K562 (cell line): Measurements from ENCODE around the gene HYAL1. TPM values are rescaled to one million over a fixed set of nuclear protein-coding genes. Genes with fewer than 3 reads are reported as not detected.
A peak's percentile ranks its signal among the peaks of the same experiment; 100 is the strongest.

ENCODE experiments used
- CHD2 ChIP-seq: IDR thresholded peaks from 2 replicates; pipeline ENCODE4 v1.6.1; 2011; ENCODE audit warnings: low read depth, low read length
- CTBP1 ChIP-seq: fragments of 450-650 bp; IDR thresholded peaks from 2 replicates; pipeline ENCODE4 v1.6.1; 2016; ENCODE audit warnings: borderline replicate concordance
- EP300 ChIP-seq: IDR thresholded peaks from 2 replicates; pipeline ENCODE4 v1.6.1; 2012; ENCODE audit warnings: low read length, improper control_type of control experiment
- ETS1 ChIP-seq: conservative IDR thresholded peaks from 2 replicates; pipeline ENCODE4 v1.6.1; 2011; ENCODE audit warnings: low read depth, mild to moderate bottlenecking, low read length; ENCODE audit not compliant: control insufficient read depth
- FOXP1 ChIP-seq: sonication (generic); formaldehyde crosslinking; IDR thresholded peaks from 2 replicates; pipeline ENCODE4 v1.8.0; 2022; ENCODE audit warnings: mild to moderate bottlenecking, missing genetic modification reagents
- HNRNPUL1 ChIP-seq: fragments of 200-400 bp; formaldehyde crosslinking; IDR thresholded peaks from 2 replicates; pipeline ENCODE4 v1.6.1; 2017; ENCODE audit warnings: low read length
- JUN ChIP-seq, 2 experiments: sonication (generic) in 1 of 2; formaldehyde crosslinking in 1 of 2; IDR thresholded peaks; 2 replicates each; pipeline versions ENCODE4 v1.6.1 to v1.8.0; 2012 to 2022; ENCODE audit warnings: borderline replicate concordance in 2 of 2, mild to moderate bottlenecking in 2 of 2, improper control_type of control experiment in 1 of 2, low read depth in 1 of 2, low read length in 1 of 2, missing genetic modification reagents in 1 of 2
- KDM4B ChIP-seq, 2 experiments: fragments of 450-650 bp in 1 of 2; sonication (generic) in 1 of 2; IDR thresholded peaks; 2 replicates each; pipeline ENCODE4 v1.6.1; 2016 to 2017; ENCODE audit warnings: borderline replicate concordance in 2 of 2, antibody characterized with exemption in 1 of 2, low read depth in 1 of 2, mild to moderate bottlenecking in 1 of 2
- MEF2D ChIP-seq: conservative IDR thresholded peaks from 2 replicates; pipeline ENCODE4 v1.6.1; 2016; ENCODE audit warnings: low read depth, missing genetic modification characterization, missing compliant biosample characterization
- MLLT1 ChIP-seq, 2 experiments: fragments of 450-650 bp; IDR thresholded peaks; 2 replicates each; pipeline ENCODE4 v1.6.1; 2016
- PHF20 ChIP-seq: fragments of 450-650 bp; IDR thresholded peaks from 2 replicates; pipeline ENCODE4 v1.6.1; 2018; ENCODE audit not compliant: partially characterized antibody
- PHF8 ChIP-seq: fragments of 200-600 bp; sonication (generic); IDR thresholded peaks from 2 replicates; pipeline ENCODE4 v1.6.1; 2012; ENCODE audit warnings: mixed run types, mild to moderate bottlenecking, inconsistent platforms, low read length, moderate library complexity, borderline replicate concordance
- POLR2G ChIP-seq: fragments of 200-400 bp; formaldehyde crosslinking; IDR thresholded peaks from 2 replicates; pipeline ENCODE4 v1.6.1; 2017; ENCODE audit warnings: low read depth, mild to moderate bottlenecking, antibody characterized with exemption, low read length, moderate library complexity
- RBM34 ChIP-seq: fragments of 200-400 bp; formaldehyde crosslinking; IDR thresholded peaks from 2 replicates; pipeline ENCODE4 v1.6.1; 2018; ENCODE audit warnings: low read length, borderline replicate concordance; ENCODE audit not compliant: insufficient read depth
- SIX5 ChIP-seq, 2 experiments: IDR thresholded peaks; 2 replicates each; pipeline ENCODE4 v1.6.1; 2011; ENCODE audit warnings: low read length in 2 of 2, borderline replicate concordance in 1 of 2, low read depth in 1 of 2, mild to moderate bottlenecking in 1 of 2, moderate library complexity in 1 of 2; ENCODE audit not compliant: insufficient read depth in 1 of 2
- ZFX ChIP-seq: sonication (generic); formaldehyde crosslinking; IDR thresholded peaks from 2 replicates; pipeline ENCODE4 v1.8.0; 2022; ENCODE audit warnings: mild to moderate bottlenecking, missing genetic modification reagents, moderate library complexity
- ZNF197 ChIP-seq: fragments of 200-800 bp; sonication (Bioruptor generic); IDR thresholded peaks from 2 replicates; pipeline ENCODE4 v1.6.1; 2016; ENCODE audit warnings: low read depth, missing genetic modification characterization, missing compliant biosample characterization
- ZNF436 ChIP-seq: fragments of 250-450, 450-650 bp; sonication (Bioruptor Pico); formaldehyde crosslinking; IDR thresholded peaks from 2 replicates; pipeline ENCODE4 v1.7.0; 2020; ENCODE audit warnings: mild to moderate bottlenecking
- ZNF609 ChIP-seq: sonication (generic); formaldehyde crosslinking; IDR thresholded peaks from 2 replicates; pipeline ENCODE4 v1.8.1; 2023; ENCODE audit warnings: missing genetic modification reagents, mild to moderate bottlenecking, borderline replicate concordance
- polyA plus RNA-seq, 8 experiments: library from polyadenylated mRNA; depleted of rRNA in 4 of 8; stranded (reverse) in 5 of 8; unstranded in 3 of 8; fragments of >200 nt; fragmentation: Nextera tagmentation in 2 of 8; fragmentation: Illumina TruSeq in 1 of 8; extraction: Ambion mirVana in 2 of 8; extraction: Trizol in 1 of 8; gene quantifications; 2 replicates each; pipeline versions ENCODE4 v1.2.1 to v1.2.3, GENCODE V29; 2011 to 2014; ENCODE audit warnings: inconsistent platforms in 1 of 8, missing spikeins in 1 of 8
- total RNA-seq, 7 experiments: library from RNA; depleted of rRNA in 6 of 7; stranded (reverse); fragments of >200 nt in 6 of 7; fragmentation: Illumina TruSeq in 2 of 7; extraction: Trizol in 2 of 7; gene quantifications; 2 replicates each; pipeline versions ENCODE4 v1.2.1 to v1.2.3, GENCODE V29; 2011 to 2021; ENCODE audit warnings: low replicate concordance in 1 of 7

HYAL1 gene
- total and polyA plus RNA-seq, 9 of the 15 experiments (the other 6 are each of a cell fraction or from before 2014, with no cell fraction given), result 1.4 to 8.5 (median 4.7) TPM

- TF ChIP-seq ZNF609 (CRISPR knock-in tag) (0 out of 2 replicates have a peak, but pooled peaks have one; percentile 46), POLR2G (peak; percentile 86), EP300 (no peak), SIX5 (IDR thresholded peaks at IDR 0.05; ENCODE audit: borderline replicate concordance in 1 of 2, insufficient read depth in 1 of 2, low read depth in 1 of 2, low read length in 2 of 2) (peak; percentile 97), HNRNPUL1 (no peak), CTBP1 (peak; percentile 13; the same call in 1 of the 2 replicates), ZNF197 (CRISPR knock-in tag) (0 out of 2 replicates have a peak, but pooled peaks have one; percentile 89), ZNF436 (no peak), JUN (IDR thresholded peaks at IDR 0.05; ENCODE audit: borderline replicate concordance, low read depth, low read length) (0 out of 2 replicates have a peak, but pooled peaks have one; percentile 8), JUN (CRISPR knock-in tag; IDR thresholded peaks at IDR 0.05; ENCODE audit: borderline replicate concordance) (no peak), FOXP1 (CRISPR knock-in tag) (peak; percentile 51; the same call in 1 of the 2 replicates), RBM34 (no peak), PHF8 (peak; percentile 86), PHF20 (peak; percentile 70), ETS1 (peak; percentile 99), MEF2D (tag) (0 out of 2 replicates have a peak, but pooled peaks have one; percentile 34), MLLT1 (IDR thresholded peaks at IDR 0.05) (no peak), KDM4B (IDR thresholded peaks at IDR 0.05; ENCODE audit: borderline replicate concordance in 2 of 2, low read depth in 1 of 2) (peak in 1 of 2 experiments; percentile 53; a peak in 1 of 4 replicates), CHD2 (peak; percentile 59; the same call in 1 of the 2 replicates), ZFX (CRISPR knock-in tag) (peak; percentile 75)
These were observed 47.4 kb upstream of the HYAL1 start, which contains the start of the genes CYB561D2 and NPRL2 (continued) for GRCh38 chr3:50350527-50351322.
